Retinal pigment epithelial cell (primary cell): Measurements from ENCODE around the gene ZNF385C.

Experiments used
- DNase-seq: peaks from one replicate; pipeline ENCODE4 v3.0.0-alpha.2; 2010; ENCODE audit warnings: low read depth
- H3K4me3 ChIP-seq: 2 replicates; pipeline ENCODE4 v1.5.1; 2011; ENCODE audit warnings: mild to moderate bottlenecking, low read length, control low read depth, moderate library complexity
- TF ChIP-seq, protein P1 (sequence below): conservative IDR thresholded peaks from 2 replicates; pipeline ENCODE4 v1.5.1; 2011; ENCODE audit warnings: low read depth, low read length, control low read depth, inconsistent platforms

ZNF385C gene

DNA sequence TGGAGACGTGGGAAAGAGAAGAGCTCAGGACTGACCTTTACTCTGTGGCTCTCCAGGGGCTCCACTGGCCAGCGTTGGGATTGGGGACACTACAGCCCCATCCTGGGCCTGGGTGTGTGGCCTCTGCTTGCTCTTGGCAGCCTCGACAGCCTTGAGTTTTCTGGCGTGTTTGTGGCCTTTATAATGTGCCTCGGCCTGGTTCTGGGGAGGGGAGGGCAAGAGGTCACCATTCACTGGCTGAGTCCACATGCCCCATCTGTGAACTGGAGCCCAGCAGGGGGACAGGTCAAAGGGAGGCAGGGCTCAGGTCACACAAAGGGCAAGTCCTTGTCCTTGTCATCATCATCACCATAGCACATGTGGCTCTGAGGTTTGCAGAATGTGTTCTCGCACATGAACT is 66.7 kb downstream of the ZNF385C start:
- DNase-seq, result no peak
- TF ChIP-seq, protein P1, sequence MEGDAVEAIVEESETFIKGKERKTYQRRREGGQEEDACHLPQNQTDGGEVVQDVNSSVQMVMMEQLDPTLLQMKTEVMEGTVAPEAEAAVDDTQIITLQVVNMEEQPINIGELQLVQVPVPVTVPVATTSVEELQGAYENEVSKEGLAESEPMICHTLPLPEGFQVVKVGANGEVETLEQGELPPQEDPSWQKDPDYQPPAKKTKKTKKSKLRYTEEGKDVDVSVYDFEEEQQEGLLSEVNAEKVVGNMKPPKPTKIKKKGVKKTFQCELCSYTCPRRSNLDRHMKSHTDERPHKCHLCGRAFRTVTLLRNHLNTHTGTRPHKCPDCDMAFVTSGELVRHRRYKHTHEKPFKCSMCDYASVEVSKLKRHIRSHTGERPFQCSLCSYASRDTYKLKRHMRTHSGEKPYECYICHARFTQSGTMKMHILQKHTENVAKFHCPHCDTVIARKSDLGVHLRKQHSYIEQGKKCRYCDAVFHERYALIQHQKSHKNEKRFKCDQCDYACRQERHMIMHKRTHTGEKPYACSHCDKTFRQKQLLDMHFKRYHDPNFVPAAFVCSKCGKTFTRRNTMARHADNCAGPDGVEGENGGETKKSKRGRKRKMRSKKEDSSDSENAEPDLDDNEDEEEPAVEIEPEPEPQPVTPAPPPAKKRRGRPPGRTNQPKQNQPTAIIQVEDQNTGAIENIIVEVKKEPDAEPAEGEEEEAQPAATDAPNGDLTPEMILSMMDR, result no peak

DNA sequence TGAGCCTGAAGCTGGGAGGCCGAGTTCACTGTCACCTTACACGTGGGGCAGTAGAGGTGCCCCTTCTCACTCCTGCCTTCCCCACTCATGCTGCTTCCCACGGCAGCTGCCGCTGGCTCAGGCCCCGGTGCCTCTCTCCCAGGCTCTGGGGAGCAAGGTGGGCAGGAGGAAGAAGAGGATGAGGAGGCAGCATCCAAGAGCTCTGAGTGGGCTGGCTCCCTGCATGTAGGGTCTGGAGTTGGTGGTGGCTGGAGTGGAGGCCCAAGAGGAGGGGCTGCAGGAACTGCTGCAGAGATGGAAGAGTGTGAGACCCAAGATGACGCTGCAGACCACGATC is 69.5 kb downstream of the ZNF385C start:
- no peak for DNase-seq
- TF ChIP-seq, protein P1, result no peak
- no peak overlapping the region for H3K4me3 ChIP-seq

More for the DNA sequence above, 66.7 kb downstream of the ZNF385C start:
- H3K4me3 ChIP-seq, result no peak overlapping the region

DNA sequence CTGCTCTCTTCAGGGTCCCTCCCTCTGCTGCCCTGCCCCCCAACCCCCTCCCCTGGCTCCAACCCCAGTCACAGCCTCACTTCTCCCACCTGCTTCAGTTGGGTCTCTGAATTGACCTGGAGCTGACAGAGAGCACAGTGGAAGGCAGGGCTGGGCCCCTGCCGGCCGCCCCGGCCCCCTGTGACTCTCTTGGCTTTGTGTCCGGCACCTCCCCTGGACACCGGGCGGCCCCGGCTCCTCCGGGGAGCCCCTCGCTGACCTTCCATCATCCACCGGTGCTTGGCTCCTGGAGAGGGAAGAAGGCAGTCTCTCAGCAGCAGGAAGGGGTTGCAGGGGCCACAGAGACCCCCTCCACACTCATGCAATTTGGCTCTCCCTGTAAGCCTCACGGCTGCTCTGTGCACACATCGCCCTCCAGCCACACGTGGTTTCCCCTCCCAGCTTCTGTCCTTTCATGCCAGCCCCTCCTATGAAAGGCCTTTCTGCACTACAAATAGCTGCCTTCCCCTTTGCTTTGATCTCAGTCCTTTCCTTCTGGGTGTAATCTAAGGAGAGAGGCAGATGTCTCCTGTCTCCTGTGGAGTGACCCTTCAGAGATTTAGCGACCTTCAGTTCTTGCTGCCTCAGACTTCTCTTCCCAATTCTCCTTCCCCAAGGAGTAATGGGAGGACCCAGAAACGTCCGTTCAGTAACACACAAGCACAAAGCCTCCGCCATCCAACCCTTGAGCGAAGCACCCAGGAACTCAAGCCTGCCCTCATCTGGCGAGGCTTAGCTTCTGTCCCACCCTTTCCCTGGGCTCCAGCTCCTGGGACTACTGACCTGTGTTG is 70.1 kb downstream of the ZNF385C start:
- no peak for DNase-seq
- TF ChIP-seq, protein P1, result peak; percentile 38
- no peak overlapping the region for H3K4me3 ChIP-seq

DNA sequence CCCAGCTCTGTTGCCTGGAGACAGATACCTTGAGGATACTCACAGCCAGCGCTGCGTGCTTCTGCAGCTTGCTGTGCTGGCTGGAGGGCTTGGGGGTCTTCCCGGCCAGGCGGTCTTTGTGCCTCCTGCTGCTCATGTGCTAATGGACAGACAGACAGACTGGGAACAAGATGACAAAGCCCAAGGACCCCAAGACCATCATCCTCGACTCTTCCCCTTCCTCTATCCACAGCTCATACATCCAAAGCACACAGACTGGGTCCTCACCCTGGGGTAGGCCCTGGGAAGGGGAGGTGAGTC is 70.7 kb downstream of the ZNF385C start:
- TF ChIP-seq, protein P1, result no peak
- DNase-seq, result no peak
- H3K4me3 ChIP-seq, result no peak overlapping the region

DNA sequence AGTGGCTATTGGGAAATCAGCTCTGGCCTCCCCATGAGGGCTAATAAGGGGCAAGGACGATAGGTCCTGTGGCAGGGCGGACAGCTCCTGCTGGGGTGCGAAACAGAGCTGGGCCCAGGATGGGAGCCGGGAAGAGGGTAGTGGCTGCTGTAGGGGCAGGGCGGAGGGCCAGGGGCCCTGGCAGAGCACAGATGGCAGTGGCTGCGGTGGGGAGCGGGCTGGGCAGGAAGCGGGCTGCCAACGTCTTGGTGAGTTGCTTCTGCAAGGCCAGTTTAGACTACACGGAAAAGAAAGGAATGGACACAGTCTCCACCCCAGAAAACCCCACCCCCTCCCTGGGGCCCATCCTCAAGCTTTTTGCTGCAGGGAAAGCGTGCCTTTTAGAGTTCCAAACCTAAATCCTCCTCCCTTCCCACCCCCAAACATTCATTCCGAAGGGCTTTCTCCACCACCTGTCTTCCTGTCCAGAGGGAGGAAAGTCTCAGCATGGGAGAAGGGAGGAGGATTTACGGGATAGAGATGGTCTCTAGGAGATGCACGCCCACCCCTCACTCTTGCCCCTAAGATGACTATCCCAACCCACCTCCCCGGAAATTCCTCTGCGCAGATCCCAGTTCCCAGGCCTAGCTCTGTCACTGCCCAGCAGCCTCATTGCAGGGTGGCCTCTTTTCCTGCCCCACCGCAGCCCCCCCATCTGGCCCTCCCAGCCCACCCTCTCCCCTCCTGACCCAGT is 71.2 kb downstream of the ZNF385C start:
- no peak overlapping the region for H3K4me3 ChIP-seq
- DNase-seq, result no peak
- TF ChIP-seq, protein P1, result no peak

DNA sequence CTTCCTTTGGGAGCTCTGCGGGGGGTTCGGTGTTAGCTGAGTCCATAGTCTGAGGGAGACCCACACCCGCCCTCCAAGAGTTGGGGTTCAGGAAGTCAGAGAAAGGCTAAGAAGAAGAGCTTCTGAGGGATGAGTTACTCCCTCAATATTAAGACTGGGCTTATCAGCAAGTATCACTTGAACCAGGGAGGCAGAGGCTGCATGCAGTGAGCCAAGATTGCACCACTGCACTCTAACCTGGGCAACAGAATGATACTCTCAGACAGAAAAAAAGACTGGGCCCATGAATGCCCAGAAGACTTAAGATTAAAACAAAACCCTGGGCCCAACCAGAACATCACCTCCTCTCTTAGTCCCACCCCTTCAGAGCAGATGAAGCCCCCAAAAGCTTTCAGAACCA is 72.3 kb downstream of the ZNF385C start:
- no peak for DNase-seq
- TF ChIP-seq, protein P1, result no peak

DNA sequence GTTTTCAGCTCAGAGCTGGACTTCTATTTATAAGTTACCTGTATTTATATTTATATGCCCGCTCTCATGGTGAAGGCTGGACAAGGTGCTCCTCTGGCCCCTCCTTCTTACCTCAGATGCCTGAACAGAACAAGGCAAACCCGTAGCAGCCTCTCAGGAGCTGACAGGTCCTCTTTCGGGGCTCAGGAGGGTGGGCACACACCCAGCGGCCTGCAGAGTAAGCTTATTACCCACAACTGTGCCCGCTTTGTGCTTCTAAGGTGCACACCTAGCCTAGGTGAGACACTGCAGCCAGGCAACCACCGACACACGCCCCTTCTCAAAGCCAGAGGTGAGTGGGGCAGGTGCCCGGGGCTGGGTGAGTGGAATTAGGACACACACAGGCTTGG is 73.1 kb downstream of the ZNF385C start:
- TF ChIP-seq, protein P1, result no peak

More for the DNA sequence above, 72.3 kb downstream of the ZNF385C start:
- H3K4me3 ChIP-seq, result no peak overlapping the region

More for the DNA sequence above, 73.1 kb downstream of the ZNF385C start:
- DNase-seq, result no peak
- H3K4me3 ChIP-seq, result no peak overlapping the region
